ENCODE data around the gene CLBA1.

Gene CLBA1

DNA sequence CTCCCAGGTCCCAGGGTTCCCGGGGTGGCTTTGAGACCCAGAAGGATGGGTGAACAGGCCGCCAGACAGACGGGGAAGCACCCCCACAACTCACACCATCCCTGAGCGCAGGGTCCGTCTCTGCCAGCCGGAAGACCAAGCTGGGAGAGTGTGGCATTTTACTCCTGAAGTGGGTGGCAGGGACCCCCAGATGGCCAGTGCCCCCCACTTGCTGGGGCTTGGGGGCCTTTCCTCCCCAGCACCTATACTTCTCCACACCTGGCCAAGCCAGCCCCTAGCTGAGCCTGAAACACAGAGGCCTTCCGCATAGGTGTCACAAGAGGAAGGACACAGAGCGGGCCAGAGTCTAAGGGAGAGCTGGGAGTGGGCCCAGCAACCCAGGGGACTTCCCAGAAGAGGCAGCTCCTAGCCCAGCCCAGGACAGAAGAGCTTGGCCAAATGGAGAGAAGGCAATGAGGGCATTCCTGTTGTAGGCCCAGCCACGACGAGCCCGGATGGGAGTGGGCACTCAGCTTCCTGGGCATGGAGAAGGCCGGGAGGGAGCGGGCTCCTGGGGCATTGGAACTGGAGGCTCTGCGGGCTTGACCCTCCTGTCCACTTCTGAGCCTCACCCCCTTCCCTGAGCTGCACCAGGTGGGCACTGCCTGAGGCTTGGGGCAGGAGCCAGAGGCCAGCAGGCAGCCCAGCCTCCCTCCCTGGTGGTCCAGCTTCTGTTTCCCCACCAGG lies 10.8 kb upstream of the CLBA1 start:
- Histone ChIP-seq H3K9ac (ENCODE audit: low read length) (no peak overlapping the region), H2AFZ (ENCODE audit: low read depth, low read length) (no peak overlapping the region), H3K9me3 (ENCODE audit: insufficient read depth, low read length) (no peaks in the 10 kb centered on the region), H3K27ac (ENCODE audit: low read length) (no peak overlapping the region), H3K4me3 (ENCODE audit: low read length) (no peak overlapping the region), H4K20me1 (ENCODE audit: insufficient read depth, low read length) (no peaks in the 10 kb centered on the region), H3K27me3 (ENCODE audit: low read depth, low read length) (no peaks in the 10 kb centered on the region), H3K36me3 (replicated peaks; ENCODE audit: low read depth, low read length) (no peaks in the 10 kb centered on the region), H3K4me1 (ENCODE audit: low read length) (peaks cover 2% of the 10 kb centered on the region; the same call in 1 of the 2 replicates), H3K4me2 (ENCODE audit: low read length) (no peak overlapping the region), H3K79me2 (ENCODE audit: low read length) (no peaks in the 10 kb centered on the region)
- TF ChIP-seq, protein P1, sequence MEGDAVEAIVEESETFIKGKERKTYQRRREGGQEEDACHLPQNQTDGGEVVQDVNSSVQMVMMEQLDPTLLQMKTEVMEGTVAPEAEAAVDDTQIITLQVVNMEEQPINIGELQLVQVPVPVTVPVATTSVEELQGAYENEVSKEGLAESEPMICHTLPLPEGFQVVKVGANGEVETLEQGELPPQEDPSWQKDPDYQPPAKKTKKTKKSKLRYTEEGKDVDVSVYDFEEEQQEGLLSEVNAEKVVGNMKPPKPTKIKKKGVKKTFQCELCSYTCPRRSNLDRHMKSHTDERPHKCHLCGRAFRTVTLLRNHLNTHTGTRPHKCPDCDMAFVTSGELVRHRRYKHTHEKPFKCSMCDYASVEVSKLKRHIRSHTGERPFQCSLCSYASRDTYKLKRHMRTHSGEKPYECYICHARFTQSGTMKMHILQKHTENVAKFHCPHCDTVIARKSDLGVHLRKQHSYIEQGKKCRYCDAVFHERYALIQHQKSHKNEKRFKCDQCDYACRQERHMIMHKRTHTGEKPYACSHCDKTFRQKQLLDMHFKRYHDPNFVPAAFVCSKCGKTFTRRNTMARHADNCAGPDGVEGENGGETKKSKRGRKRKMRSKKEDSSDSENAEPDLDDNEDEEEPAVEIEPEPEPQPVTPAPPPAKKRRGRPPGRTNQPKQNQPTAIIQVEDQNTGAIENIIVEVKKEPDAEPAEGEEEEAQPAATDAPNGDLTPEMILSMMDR (IDR thresholded peaks at IDR 0.05; ENCODE audit: low read depth, low read length), result no peak
- TF ChIP-seq EZH2phosphoT487 (IDR thresholded peaks at IDR 0.05; ENCODE audit: low read depth), result no peak

DNA sequence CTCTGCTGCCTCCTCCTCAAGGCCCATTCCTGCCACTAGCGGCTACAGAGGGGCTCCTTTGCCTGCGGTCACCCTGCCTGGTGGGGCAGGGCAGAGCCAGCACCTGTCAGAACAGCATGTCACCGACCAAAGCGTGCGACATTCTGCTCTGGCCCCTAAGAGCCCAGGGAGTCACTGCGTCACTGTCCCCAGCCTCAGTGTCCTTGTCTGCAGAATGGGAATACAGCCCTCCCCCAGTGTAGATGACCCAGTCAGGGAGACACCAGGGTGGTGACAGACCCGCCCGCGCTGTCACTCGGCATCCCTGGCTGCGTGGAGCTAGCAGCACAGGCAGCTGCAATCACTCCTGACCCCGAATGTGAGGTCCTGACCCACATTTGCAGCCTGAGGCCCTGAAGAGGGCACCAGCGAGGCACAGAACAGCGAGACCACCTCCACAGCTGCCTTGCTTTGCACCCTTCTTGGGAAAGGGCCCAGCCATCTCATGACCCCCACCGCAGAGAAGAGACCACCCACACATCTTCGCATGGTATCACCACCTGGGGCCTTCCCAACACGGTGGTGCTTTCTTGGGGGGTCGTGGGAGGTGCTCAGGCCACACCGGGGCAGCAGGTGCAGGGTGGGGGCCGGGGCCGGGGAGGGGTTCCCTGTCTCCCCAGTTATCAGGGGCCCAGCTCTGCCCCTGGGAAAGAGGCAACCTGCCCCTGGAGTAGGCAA lies 9.9 kb upstream of the CLBA1 start:
- Histone ChIP-seq H3K36me3 (replicated peaks; ENCODE audit: low read depth, low read length) (no peaks in the 10 kb centered on the region), H3K27ac (ENCODE audit: low read length) (no peak overlapping the region), H2AFZ (ENCODE audit: low read depth, low read length) (no peak overlapping the region; the same call in 1 of the 2 replicates), H3K4me1 (ENCODE audit: low read length) (peaks cover 2% of the 10 kb centered on the region; the same call in 1 of the 2 replicates), H3K4me2 (ENCODE audit: low read length) (peak overlapping the region; percentile 58), H3K4me3 (ENCODE audit: low read length) (peak overlapping the region; percentile 54), H3K27me3 (ENCODE audit: low read depth, low read length) (no peaks in the 10 kb centered on the region), H3K9me3 (ENCODE audit: insufficient read depth, low read length) (no peaks in the 10 kb centered on the region), H3K9ac (ENCODE audit: low read length) (peak overlapping the region; percentile 25; the same call in 1 of the 2 replicates), H4K20me1 (ENCODE audit: insufficient read depth, low read length) (no peaks in the 10 kb centered on the region), H3K79me2 (ENCODE audit: low read length) (no peaks in the 10 kb centered on the region)
- TF ChIP-seq, protein P1 (IDR thresholded peaks at IDR 0.05; ENCODE audit: low read depth, low read length), result no peak; the same call in none of the 2 replicates
- TF ChIP-seq EZH2phosphoT487 (IDR thresholded peaks at IDR 0.05; ENCODE audit: low read depth), result no peak

DNA sequence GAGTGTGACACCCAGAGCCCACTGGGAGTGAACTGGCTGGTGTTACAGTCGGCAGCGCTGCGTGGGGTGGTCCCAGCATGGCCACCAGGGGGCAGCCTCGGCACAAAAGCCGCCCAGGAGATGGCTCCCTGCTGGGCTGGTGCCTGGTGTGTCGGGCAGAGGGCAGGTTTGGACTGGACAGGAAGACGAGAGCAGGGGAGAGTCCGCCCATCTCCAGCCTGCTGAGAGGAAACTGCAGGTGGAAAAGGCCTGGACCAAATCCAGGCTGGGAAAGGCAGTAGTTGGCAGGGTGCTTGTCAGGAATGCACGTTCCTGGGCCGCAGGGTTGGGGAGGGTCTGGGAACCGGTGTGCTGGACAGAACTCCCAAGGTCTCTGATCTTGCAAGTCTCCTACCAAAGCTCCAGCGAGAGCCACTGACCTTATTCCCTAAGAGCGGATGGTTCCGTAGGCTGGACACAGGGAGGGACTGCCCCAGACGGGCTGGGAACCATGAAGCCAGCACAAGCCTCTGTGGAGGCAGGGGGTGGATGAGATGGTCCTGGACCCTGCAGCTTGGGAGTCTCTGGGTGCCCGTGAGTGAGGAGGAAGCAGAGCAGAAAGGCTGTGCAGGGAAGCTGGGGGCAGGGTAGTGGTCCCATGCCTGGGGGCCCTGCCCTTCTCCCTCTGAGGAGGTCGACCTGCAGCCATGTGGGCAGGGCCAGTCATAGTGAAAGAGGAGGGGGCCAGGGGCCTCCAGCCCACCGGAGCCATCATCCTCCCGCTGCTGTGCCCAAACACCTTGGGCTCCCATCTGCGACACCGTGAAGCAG lies 9.2 kb upstream of the CLBA1 start:
- H3K4me1 ChIP-seq (ENCODE audit: low read length), result peaks cover 2% of the 10 kb centered on the region; the same call in 1 of the 2 replicates
- H3K79me2 ChIP-seq (ENCODE audit: low read length), result no peaks in the 10 kb centered on the region
- TF ChIP-seq, protein P1 (IDR thresholded peaks at IDR 0.05; ENCODE audit: low read depth, low read length), result peak; percentile 64
- no peak for TF ChIP-seq EZH2phosphoT487 (IDR thresholded peaks at IDR 0.05; ENCODE audit: low read depth)
- peak overlapping the region; percentile 25; the same call in 1 of the 2 replicates for H3K9ac ChIP-seq (ENCODE audit: low read length)
- H3K4me2 ChIP-seq (ENCODE audit: low read length), result peak overlapping the region; percentile 58
- no peaks in the 10 kb centered on the region for H4K20me1 ChIP-seq (ENCODE audit: insufficient read depth, low read length)
- H3K27ac ChIP-seq (ENCODE audit: low read length), result no peak overlapping the region
- H3K4me3 ChIP-seq (ENCODE audit: low read length), result peak overlapping the region; percentile 54
- H3K36me3 ChIP-seq (replicated peaks; ENCODE audit: low read depth, low read length), result no peaks in the 10 kb centered on the region
- H2AFZ ChIP-seq (ENCODE audit: low read depth, low read length), result no peak overlapping the region
- no peaks in the 10 kb centered on the region for H3K27me3 ChIP-seq (ENCODE audit: low read depth, low read length)
- H3K9me3 ChIP-seq (ENCODE audit: insufficient read depth, low read length), result no peaks in the 10 kb centered on the region
